Stimulated activated CD4-positive, alpha-beta T cell treated with anti-CD3 and anti-CD28 coated beads, Interleukin-4, amount 100 ng/mL, for 1 hour (primary cell): ENCODE measurements around the gene MYBBP1A.

ENCODE experiments used
- DNase-seq: peaks from one replicate; pipeline ENCODE4 v3.0.0-alpha.2; 2020

Gene MYBBP1A

DNA sequence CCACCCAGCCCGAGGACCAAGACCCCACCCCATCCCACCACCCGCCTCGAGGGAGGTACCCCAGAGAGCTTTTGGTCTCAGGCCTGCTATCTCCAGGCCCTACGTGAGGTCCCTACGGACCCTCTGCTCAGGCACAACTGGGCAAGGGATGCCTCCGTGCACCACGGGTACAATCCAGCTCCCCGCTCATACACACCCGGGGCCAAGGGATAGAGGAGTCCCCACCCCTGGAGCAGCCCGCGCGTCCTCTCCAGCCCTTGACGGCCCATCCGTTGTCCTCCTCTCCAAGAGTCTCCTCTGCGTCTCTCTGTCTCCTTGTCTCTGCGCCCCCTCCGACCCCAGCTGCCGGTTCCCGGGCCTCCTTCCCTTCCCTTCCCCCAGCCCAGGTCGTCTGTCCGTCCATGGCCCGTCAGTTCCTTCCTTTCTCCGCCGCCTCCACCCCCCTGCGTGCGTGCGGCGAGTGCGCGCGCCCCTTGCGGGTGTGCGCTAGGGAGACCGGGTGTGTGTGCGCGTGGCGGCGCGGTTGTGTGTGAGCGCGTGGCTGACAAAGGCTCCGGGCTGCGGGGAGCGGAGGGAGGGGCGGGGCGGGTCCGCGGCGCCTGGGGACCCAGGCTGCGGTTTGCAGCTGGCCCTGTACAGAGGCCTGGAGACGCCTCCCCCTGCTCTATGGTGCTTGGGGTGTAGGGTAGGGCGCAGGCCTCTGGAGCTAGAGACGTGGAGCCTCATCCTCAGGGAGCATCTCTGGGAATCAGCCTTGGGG lies 55.6 kb downstream of the MYBBP1A start:
- DNase-seq, result peak; percentile 31

DNA sequence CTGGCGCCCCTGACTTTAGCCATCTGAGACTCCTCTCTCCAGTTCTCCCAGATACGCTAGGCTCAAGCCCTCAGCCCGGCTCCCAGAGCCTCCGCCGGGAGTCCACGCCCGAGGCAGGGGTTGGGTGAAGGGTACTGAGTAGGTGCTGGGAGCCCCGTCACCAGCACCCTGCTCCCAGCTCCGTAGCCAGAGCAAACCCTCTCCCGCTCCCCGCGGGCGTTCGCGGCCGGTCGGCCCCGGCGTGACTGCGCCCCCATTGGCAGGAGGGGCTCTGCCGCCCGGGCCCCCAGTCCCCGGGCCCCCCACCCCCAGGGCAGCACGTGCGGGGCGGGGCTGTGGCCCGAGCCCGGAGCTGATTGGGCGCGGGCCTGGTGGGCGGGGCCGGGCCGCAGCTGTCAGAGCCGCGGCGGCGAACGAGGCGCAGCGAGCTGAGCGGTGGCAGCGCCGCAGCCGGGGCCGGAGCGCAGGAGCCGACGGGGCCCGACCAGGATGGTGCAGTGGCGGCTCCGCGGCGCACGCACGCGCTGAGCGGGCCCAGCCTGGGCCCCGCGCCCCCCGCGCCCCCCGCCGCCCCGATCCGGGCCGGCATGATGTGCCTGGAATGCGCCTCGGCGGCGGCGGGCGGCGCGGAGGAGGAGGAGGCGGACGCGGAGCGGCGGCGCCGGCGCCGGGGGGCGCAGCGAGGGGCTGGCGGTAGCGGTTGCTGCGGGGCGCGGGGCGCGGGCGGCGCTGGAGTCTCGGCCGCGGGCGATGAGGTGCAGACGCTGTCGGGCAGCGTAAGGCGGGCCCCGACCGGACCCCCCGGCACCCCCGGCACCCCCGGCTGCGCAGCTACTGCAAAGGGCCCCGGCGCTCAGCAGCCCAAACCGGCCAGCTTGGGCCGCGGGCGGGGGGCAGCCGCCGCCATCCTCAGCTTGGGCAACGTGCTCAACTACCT lies 56.5 kb downstream of the MYBBP1A start, which contains the start of gene SPNS2:
Gene SPNS2 (plus strand): TSS at position 421 of the 937 bp plus-strand sequence. CDS start 167 bp downstream, at position 588.
- DNase-seq, result peak; percentile 71

DNA sequence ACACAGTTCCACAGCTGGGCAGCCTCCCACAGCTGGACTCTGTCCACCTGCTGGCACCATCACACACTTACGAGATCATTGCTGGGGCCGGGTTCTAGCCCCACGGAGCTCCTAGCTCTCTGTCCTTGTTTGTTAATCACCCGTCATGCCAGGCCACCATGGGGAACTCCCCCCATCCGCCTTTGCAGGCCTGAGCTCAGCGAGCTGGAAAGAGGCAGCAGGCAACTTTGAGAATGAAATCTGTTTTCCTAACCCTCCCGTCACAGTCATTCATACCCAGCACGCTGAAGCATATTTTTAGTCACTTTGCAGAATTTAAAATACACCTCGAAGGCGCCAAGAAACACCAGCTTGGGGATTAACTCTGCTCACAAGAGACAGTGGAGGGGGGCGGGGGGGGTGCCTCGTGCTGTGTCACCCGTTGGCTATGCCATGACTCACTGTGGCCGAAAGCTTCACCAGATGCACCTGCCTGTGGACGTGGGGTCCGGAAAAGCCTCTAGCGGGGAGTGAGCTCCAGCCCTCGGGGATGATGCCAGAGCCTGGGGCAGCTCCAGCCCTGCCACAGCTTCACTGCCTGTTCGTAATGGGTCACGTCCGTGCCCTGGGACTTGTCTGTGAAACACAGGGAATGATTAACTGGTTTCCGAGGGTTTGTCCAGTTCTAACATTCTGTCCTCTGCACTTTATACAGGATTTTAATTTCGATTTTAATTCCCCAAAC lies 57.9 kb downstream of the MYBBP1A start:
- DNase-seq, result no peak

DNA sequence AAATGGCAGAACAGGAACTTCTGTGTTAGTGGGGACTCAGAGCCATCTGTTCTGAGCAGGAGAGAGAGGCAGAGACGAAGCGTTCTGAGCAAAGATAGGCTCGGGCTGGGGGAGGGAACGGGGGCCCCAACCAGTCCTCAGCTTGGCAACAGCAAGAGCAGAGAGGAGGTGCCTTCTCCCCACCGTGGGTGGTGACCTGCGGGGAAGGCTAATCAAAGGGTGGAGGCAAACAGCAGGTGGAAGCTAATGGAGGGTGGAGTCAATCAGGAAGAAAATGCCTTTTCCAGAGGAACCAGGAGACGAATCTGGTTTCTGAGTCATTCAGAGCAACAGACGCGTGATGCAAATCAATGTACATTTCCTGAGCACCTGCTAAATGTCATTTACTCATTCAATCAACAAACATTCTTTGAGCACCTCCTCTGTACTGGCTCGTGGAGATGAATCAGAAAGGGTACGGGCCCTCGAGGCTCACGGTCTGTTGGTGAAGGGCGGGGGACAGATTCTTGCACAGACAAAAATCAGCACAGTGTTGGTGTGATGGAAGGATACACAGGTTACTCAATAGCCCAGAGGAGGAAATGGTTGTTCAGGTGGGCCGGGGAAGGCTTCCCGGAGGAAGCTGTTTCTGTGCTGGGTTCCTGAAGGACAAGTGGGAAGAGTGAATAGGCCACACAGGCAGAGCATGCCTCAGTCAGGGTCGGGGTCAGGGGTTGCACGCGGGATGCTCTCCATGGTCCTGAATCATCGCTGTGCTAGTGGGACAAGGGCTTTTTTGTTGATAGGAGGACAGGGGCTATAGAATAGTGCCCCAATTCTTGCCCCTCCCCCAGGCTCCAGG lies 62.2 kb downstream of the MYBBP1A start:
- DNase-seq, result peak; percentile 21

DNA sequence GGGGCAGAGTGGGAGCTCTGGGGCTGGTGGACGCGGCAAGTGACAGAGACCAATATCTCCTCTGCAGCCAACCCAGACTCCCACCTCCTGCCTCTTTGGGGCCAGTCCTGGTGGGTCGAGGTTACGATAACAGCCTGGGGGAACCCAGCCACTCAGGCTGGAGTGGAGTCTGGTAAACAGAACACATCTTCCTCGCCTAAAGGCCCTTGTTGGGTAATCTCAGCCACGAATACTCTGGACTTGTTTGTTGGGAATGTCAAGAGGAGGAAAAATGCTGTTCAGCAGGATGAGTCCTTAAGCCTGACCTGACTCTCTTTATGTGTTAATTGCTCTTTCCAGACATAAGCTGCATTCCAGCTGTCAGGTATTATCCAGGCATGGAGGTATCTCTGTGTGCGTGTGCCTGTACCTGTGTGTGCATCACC lies 64.5 kb downstream of the MYBBP1A start:
- DNase-seq, result no peak

DNA sequence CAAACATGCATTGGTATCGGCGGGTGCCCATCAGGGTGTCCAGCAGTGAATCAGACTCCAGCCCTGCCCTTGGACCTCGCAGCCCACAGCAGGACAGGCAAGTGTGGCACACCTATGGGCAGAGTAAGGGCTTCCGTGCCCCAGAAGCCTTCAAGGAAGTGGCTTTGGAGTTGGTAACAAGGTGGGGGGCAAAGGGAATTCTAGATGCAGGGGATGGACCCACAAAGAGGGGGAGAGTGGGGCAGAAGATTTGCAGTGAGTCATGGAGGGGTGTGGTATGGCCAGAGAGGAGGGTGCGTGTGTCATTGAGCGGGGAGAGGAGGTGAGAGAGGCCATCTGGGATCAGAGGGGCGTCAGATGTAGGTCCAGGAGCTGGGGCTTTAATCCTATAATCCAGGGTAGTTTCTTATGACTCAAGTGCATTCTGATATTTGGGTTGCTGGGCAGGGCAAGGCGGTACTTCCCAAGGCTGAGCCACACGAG lies 65.0 kb downstream of the MYBBP1A start:
- no peak for DNase-seq

DNA sequence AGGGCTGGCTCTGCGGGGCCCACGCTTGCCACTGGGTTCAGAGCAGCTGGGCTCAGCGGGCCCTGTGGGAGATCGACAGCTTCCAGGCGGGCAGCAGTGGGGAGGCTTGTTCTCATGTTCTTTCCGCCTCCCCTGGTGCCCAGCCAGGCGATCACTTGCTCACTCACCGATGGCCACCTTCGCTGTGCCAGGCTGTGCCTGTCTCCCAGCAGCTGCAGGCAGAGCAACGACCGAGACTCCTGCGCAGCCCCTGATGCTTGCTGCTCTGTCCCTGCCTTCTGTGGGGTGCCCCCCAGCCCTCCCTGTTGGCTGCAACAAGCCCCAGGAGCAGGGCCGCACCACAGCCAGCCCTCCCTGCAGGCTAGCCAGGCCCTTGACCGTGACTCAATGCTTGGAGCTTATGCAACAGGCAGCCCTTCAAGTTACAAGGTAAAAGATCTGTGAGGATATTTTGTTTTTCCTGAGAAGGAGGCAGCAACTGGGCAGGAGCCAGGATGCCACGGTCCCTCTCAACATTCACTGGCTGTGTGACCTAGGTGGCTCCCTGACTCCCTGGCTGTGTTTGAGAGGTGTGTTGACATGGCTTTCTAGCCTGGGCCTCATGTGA lies 66.1 kb downstream of the MYBBP1A start:
- DNase-seq, result no peak
